HG03060 (cell line): Measurements from ENCODE around the gene HPS5.

ENCODE experiments used
- ATAC-seq: cut with Tn5 transposase; IDR thresholded peaks from one replicate; pipeline ENCODE4 v1.9.1; 2021; ENCODE audit warnings: low read depth, moderate number of reproducible peaks; ENCODE audit not compliant: unreplicated experiment

HPS5 gene

DNA sequence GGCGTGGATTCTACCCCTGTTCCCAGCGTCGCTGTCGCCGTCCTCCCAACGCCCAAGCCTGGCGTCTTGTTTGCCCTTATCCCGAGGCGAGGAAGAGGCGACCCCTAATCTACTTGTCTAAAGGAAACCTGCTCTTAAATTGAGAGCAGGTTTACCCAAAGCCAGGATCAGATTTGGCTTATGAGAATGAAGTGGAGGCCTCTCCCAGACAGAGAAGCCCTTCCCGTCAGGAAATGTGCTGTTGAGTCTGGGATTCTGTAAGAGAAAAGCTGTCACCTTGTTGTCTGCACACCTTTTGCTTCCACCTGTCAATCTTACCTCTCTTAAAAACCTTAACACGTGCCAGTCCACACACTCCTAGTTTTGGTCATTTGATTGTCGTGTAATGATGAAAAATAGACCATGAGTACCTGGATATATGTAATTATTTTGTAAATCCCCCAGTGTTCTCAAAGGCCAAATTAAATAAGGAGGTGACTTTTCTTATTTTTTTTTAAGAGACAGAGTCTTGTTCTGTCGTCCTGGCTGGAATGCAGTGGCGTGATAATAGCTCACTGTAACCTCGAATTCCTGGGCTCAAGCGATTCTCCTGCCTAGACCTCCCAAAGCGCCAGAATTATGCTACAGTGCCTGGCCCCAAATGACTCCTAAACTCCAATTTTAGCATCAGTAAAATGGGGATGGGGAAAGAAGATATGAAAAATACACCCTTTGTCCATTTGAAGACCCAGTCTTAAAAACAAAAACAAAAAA lies 1.1 kb upstream of the HPS5 start:
- no peak for ATAC-seq

DNA sequence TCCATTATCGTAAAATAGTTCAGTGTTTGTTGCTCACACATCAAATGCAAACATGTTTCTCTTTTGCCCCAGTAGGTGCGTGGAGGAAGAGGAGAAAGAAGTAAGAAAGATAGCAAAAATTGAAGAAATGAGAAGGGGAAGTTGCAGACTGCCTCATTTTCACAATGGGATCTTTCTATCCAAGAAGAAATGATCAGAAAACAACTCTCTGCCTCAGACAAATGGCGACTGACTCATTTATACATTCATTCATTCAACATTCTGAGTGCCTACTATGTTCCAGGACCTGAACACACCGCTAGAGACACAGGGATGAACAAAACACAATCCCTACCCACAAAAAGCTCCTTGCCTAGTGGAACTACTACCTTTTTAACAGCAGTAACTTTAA lies 367 bp downstream of the HPS5 start:
- ATAC-seq, result peak; percentile 0

DNA sequence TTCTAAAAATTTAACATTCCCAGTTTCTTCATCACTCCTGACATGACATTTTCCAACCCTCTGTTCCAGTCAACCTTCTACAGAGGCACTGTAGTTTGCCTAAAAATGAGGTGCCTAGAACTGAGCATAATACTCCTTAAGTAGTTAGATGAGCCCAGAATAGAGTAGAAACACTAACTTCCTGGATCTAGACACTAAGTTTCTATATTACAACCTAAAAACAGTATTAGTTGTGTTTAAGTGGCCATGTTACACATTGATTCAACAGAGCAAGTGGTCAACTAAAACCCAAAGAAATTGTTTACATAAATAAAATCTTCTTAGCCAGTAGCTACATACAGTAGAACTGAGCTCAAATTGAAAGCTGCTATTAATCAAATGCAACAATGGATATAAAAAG lies 1.3 kb downstream of the HPS5 start:
- no peak for ATAC-seq

DNA sequence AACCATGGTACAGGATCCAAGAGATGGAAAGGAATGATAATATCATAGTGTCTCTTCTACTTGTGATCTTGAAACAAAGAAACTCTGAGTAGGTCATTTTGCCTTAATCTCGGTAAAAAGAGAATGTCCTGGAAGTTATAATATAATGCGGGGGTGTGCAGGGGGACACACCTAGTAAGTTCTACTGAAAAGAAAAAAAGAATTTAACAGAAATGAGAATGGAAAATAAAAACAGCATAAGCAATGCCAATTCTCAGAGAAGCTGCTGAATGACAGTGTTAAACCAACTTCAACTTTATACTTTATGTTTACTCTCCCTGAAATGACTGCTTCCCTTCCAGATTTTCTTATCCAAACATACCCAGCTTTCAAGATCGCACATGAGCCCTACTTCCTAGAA lies 2.0 kb downstream of the HPS5 start:
- no peak for ATAC-seq

DNA sequence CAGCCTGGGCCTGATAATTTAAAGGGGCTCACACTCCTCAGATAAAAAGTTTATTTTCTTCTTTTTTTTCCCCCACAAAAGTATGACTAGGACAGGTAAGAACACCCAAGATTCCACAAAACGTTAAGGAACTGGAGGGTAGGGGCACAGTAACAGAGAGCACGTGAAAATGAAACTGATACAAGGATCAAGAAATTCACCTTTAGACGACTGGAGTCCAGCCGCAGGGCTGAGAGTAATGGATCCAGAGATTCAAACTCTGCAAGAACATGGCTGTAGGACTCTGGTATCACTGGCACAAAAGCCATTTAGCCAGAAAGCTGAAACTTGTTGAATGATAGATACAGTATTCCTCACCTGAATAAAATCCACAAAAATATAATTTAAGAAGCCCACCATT lies 4.4 kb downstream of the HPS5 start:
- no peak for ATAC-seq

DNA sequence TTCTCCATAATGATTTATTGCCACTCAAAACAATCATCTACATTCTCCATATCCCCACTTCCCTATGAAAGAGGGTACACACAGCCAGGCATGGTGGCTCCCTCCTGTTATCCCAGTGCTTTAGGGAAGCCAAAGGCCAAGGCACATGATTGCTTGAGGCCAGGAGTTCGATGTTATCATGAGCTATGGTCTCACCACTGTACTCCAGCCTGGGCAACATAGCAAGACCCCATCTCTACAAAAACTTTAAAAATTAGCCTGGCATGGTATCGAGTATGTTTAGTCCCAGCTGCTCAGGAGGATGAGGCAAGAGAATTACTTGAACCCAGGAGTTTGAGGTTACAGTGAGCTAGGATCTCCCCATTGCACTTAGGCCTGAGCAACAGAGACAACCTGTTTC lies 6.0 kb downstream of the HPS5 start:
- ATAC-seq, result no peak

DNA sequence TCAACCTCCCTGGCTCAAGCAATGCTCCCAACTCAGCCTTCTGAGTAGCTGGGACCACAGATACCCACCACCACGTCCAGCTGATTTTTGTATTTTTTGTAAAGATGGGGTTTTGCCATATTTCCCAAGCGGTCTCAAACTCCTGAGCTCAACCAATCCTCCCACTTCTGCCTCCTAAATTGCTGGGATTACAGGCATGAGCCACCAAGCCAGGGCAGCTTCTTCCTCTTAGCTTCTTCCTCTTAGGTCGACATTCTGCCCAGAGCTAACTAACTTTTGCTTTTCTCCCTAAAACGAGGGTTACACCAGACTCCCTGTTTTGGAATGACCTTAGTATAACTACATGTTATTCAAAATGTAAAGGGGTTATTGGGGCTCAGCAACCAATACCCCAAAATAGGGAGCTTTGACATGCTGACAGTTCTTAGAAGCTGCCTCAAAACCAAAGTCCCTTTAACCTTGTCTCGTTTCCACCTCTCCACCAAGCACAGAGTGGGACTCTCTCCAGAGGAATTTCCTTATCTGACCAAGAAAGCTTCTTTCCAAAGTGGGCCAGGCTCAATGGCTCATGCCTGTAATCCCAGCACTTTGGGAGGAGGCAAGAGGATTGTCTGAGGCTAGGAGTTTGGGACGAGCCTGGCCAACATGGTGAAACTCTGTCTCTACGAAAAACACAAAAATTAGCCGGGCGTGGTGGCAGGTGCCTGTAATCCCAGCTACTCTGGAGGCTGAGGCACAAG lies 7.0 kb downstream of the HPS5 start:
- no peak for ATAC-seq

DNA sequence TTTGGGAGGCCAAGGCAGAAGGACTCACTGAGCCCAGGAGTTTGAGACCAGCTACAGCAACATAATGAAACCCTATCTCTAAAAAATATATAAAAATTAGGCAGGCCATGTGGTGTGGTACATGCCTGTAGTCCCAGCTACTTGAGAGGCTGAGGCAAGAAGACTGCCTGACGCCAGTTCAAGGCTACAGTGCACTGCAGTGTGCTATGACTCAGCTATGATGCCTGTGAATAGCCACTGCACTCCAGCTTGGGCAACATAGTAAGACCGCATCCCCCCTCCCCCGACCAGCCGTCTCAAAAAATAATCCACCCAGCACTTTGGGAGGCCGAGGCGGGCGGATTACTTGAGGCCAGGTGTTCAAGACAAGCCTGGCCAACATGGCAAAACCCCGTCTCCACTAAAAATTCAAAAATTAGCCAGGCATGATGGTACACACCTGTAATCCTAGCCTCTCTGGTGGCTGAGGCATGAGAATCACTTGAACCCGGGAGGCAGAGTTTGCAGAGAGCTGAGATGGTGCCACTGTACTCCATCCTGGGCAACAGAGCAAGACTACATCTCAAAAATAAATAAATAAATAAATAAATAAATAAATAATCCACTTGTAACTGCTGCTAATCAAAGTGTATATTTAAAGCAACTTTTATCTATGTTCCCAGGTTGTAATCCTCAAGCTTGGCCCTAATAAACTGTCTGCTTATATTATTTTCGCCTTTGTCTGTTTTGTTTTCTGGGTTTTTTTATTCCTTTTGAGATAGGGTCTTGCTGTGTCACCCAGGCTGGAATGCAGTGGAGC lies 7.8 kb downstream of the HPS5 start:
- no peak for ATAC-seq

DNA sequence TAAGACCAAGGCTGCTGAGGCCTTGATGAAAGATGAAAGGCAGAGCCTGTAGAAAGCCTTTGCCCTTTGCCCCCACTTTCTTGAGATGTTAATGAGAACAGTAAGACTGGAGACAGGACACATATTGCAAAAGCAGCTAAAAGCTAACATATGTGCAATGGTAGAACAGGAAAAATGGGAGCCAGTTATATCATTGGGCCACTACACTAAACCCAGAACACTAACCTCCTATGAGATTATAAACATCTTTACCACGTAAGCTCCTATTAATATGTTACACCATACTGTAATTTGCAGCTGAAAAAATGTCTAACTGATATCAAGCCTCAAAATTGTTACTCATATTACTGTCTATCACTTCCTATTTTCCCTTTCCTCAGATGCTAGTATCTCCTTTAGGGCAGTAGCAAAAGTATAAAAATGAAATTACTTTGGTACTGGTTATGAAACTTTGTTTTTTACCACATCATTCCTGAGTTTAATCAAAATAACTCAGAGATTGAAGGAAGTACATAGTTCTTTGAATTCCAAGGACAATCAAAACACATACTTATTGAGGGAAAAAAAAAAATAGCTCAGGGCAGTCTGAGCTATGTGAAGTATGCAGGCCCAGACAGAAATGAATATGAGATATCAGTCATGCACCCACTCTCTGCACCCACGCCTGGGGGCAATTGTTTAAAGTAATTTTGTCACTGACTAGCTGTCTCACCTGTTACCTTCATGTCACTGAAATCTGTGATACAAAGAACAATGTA lies 9.1 kb downstream of the HPS5 start:
- no peak for ATAC-seq

DNA sequence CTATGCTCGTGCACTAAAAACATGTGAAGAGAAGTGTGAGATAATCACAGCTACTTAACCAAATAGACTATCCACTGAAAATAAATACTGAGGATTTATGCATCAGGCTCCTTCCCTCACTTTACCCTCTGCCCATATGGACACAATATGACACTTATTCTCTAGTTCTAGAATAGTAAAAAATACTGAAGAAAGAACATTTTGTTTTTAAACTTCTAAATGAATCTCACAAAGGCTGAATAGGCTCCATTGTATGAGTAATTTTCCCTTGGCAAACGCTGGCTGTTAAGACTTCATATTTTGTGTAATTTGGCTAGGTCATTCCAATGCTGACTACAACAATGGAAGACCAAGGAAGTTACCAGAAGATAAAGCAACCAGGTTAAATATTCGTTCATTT lies 9.9 kb downstream of the HPS5 start:
- ATAC-seq, result no peak

DNA sequence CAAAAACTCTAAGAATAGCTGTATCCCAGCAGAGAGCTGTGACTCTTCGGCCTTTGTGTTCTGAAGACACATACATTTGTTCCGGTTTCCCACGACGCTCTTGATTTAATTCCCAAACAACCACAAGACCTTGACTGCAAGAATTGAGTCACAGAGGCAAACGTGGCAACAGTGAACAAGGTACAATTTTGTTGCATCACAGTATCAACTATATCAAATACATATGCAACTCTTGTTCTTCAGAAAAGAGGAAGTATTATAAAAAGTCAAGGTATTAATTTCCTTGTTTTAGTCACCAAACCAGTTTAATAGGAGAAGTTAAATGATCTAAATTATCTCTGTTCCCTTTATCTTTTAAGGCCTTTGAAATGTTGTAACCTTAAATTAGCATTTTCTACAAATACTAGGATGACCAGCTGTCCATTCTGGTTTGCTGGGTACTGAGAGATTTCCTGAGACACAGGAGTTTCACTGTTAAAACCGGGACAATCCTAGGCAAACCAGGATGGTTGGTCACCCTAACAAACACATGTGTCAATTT lies 11.1 kb downstream of the HPS5 start:
- peak; percentile 53 for ATAC-seq

DNA sequence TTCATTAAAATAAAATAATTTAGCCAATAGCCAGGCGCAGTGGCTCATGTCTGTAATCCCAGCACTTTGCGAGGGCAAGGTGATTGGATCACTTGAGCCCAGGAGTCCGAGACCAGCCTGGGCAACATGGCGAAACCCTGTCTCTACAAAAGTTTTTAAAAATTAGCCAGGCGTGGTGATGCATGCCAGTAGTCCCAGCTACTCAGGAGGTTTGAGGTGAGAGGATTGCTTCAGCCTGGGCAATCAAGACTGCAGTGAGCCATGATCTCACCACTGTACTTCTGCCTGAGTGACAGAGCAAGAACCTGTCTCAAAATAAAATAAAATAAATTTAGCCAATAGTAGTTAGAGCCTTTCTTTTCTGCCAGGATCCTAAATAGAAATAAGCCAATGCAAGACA lies 12.2 kb downstream of the HPS5 start:
- no peak for ATAC-seq

DNA sequence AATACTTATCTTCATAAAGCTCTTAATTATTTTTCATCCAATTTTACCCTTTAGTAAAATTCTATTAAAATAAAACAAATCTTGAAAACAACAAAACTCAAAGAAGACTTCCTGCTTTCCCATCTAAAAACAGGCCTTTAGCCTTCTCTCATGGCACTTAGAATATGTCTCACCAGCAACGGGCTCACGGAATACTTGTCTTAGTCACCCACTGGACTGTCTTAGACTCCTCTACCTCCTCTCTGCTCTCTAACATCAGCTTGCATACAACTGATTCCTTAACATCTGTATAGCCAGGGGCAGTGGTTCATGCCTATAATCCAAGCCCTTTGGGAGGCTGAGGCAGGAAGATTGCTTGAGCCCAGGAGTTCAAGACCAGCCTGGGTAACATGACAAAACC lies 13.7 kb downstream of the HPS5 start:
- no peak for ATAC-seq

DNA sequence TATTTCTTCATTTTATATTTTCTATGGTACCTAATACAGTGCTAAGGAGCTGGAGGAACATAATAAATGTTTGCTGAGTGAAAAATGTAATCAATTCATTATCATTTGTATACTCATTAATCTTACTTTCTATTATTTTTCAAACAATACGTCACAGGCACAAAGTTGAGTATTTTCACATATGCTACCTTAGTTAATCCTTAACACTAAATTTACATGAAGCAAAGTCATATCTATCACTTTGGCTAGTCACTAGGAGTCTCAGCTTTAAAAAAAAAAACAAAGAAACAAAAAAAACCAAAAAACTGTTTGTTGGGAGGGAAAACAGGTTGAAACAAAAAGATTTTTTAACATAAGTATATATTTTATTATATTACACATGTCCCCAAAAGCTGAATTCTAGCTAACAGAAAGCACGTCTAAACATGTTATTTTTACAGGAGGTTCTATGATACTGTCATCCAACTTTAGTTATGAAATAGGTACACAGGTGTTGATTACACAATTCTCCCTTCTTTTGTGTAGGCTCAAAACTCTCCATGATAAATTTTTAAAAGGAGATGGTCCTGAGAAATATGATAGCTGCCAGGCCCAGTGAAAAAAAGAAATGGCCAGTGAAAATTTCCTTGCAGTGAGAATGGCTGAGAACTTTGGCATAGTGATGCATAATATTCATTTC lies 14.3 kb downstream of the HPS5 start:
- ATAC-seq, result no peak

DNA sequence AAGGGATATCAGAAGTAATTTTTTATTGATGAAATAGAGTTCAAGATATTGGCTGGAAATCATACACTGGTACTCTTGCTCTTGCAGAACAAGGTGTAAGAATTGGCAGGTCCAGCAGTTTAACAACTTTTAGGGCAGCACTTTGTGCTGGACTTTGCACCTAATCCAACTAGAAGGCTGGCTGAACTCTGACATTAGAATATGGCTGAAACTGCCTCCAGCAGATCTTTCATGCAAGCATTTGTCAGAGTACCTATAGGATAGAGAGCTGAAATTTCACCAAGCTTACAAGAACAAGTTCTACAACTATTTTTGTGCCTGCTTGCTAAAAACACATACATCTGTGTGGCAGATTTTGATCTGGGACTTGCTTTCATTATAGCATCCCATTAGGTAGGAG lies 17.2 kb downstream of the HPS5 start:
- ATAC-seq, result no peak

DNA sequence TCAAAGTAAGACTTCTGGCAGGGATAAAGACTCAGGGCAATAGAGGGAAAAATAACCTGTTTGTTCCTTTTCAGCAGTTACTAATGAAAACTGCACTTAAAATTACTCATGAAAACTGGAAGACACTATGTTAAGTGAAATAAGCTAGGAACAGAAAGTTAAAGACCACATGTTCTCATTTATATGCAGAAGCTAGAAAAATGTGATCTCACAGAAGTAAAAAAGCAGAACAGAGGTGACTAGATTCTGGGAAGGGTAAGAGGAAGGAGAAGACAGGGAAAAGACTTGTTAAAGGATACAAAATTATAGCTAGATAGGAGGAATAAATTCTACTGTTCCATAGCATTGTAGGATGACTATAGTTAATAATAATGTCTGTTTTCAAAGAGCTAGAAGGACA lies 22.2 kb downstream of the HPS5 start:
- no peak for ATAC-seq

DNA sequence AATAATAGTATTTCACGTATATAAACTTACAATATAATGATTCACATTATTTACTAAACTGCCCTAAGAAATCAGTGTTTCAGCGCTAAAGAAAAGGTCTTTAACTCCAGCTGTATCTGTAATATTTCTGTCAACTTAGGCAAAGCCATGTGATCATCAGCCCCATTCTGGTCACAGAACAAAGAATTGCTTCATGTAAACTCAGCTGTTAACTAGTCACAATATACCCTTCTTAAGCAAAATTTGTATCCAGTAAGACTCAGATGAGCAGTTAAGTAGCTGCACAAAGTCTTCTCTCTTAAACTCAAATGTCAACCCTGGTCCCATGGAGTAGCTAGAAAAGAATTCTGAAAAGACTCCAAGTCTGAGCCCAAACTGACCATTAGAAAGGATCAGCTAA lies 26.6 kb downstream of the HPS5 start:
- no peak for ATAC-seq

DNA sequence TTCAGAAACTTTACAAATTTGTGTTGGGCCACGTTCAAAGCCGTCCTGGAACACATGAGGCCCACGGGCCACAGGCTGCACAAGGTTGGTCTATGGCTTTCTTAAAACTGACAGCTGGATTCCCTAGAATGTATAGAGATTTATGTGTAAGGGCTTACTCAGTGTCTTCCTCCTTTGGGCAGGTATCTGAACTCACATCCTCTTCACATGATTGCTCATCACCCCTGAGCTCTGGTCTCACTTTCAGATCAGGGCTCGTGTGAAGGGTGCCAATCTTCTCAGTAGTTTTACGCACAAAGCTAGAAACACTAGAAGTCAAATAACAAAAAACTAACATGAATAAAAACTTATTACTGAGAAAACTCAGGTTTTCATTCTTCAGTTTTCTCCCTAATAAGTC lies 27.1 kb downstream of the HPS5 start:
- ATAC-seq, result no peak

DNA sequence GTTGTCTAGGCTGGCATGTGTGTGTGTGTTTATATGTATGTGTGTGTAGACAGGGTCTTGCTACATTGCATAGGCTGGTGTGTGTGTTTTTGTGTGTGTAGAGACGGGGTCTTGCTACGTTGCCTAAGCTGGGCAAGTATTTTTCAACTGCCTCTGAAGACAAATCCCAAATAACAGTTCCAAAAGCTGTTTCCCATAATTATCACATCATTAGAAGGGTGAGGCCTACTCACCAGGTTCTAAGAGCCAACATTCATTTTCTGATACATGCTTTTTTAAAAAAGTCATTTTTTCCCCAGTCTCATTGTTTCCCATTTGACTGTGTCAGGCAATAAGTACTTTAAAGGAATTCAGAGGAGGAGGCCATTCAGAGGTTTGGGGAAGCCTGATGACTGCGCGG lies 33.0 kb downstream of the HPS5 start:
- ATAC-seq, result no peak

DNA sequence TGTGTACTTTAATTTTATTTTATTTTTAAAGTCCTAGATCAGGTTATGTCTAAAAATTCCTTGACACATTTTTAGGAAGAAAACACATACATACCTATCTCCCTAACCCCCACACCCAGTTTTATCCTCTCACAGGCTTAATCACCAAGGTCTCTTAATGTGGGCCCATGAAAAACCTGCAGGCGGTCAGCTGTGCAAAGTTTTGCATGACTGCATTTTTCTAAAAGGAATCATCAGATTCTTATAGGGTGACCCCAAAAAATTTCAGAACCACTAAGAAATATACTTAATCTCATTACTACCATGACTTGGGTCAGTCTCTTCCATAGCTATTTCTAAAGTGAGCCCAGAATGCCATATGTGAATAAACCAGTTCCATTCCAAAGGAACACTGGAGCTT lies 36.1 kb downstream of the HPS5 start:
- no peak for ATAC-seq
